IMR-90 (cell line): ENCODE data around the gene ATG14.

Source experiments
- CEBPB ChIP-seq: IDR thresholded peaks from 2 replicates; pipeline ENCODE4 v1.6.1; 2012; ENCODE audit warnings: low read depth, low read length, improper control_type of control experiment
- CTCF ChIP-seq: conservative IDR thresholded peaks from 2 replicates; pipeline ENCODE4 v1.5.1; 2012; ENCODE audit warnings: mild to moderate bottlenecking, low read depth, low read length, improper control_type of control experiment
- POLR2A ChIP-seq: IDR thresholded peaks from 2 replicates; pipeline ENCODE4 v1.6.1; 2012; ENCODE audit warnings: mild to moderate bottlenecking, low read depth, low read length
- SMC3 ChIP-seq: fragments of 150-350 bp; IDR thresholded peaks from 2 replicates; pipeline ENCODE4 v1.6.1; 2016; ENCODE audit warnings: low read depth, mild to moderate bottlenecking, antibody characterized with exemption, low read length, moderate library complexity
- USF2 ChIP-seq: fragments of 150-350 bp; IDR thresholded peaks from 2 replicates; pipeline ENCODE4 v1.6.1; 2017; ENCODE audit warnings: mild to moderate bottlenecking, antibody characterized with exemption, low read length, low read depth

GRCh38 chr14:55436931-55437330 is 25.3 kb upstream of the ATG14 start:
- TF ChIP-seq CTCF: no peak
- no peak for TF ChIP-seq USF2
- no peak for TF ChIP-seq POLR2A
- TF ChIP-seq CEBPB: no peak
- no peak for TF ChIP-seq SMC3
